Loucy (cell line): ENCODE data around the gene CACNA1B.
"Not testable (repeated sequence)": the region's sequence is repeated elsewhere in the genome, so short reads cannot be mapped to it uniquely, and the experiment has no call there.

Experiments used
- H2AFZ ChIP-seq: fragments of 200-600 bp; sonication (generic); 2 replicates; pipeline ENCODE4 v1.6.0; 2016; ENCODE audit warnings: antibody characterized with exemption, mild to moderate bottlenecking, low read length, moderate library complexity
- H3F3A ChIP-seq: fragments of 200-600 bp; 2 replicates; pipeline ENCODE4 v1.6.0; 2016; ENCODE audit warnings: antibody characterized with exemption, low read depth, mild to moderate bottlenecking
- H3K27me3 ChIP-seq: fragments of 200-600 bp; sonication (generic); 2 replicates; pipeline ENCODE4 v1.6.1; 2014; ENCODE audit warnings: low read length, mild to moderate bottlenecking; ENCODE audit not compliant: insufficient read depth, poor library complexity, severe bottlenecking
- H3K36me3 ChIP-seq: fragments of 200-600 bp; sonication (generic); 2 replicates; pipeline ENCODE4 v1.6.1; 2016; ENCODE audit warnings: low read length; ENCODE audit not compliant: insufficient read depth
- H3K4me1 ChIP-seq: fragments of 200-600 bp; sonication (generic); 2 replicates; pipeline ENCODE4 v1.5.1; 2014; ENCODE audit warnings: low read length, mild to moderate bottlenecking; ENCODE audit not compliant: insufficient read depth, poor library complexity, severe bottlenecking
- H3K4me2 ChIP-seq: fragments of 200-600 bp; sonication (generic); 2 replicates; pipeline ENCODE4 v1.6.0; 2014; ENCODE audit warnings: antibody characterized with exemption, low read length, low read depth, mild to moderate bottlenecking; ENCODE audit not compliant: poor library complexity, severe bottlenecking
- H3K4me3 ChIP-seq: fragments of 200-600 bp; sonication (generic); 2 replicates; pipeline ENCODE4 v1.5.1; 2014; ENCODE audit warnings: low read length, mild to moderate bottlenecking, mixed read lengths; ENCODE audit not compliant: poor library complexity, severe bottlenecking
- H3K79me2 ChIP-seq: fragments of 200-600 bp; sonication (generic); 2 replicates; pipeline ENCODE4 v1.6.1; 2014; ENCODE audit warnings: low read length; ENCODE audit not compliant: insufficient read depth
- H3K9ac ChIP-seq: fragments of 200-600 bp; sonication (generic); 2 replicates; pipeline ENCODE4 v1.6.0; 2014; ENCODE audit warnings: mild to moderate bottlenecking, low read depth, low read length, moderate library complexity; ENCODE audit not compliant: poor library complexity, severe bottlenecking
- H3K9me2 ChIP-seq: fragments of 200-600 bp; sonication (generic); replicated peaks from 2 replicates; pipeline ENCODE4 v1.6.1; 2016; ENCODE audit warnings: low read depth, low read length, mixed read lengths
- H3K9me3 ChIP-seq: fragments of 200-600 bp; sonication (generic); 2 replicates; pipeline ENCODE4 v1.6.1; 2014; ENCODE audit warnings: mild to moderate bottlenecking, antibody characterized with exemption, low read length, low read depth; ENCODE audit not compliant: insufficient read depth
- H4K20me1 ChIP-seq: fragments of 200-600 bp; sonication (generic); 2 replicates; pipeline ENCODE4 v1.6.0; 2014; ENCODE audit warnings: antibody characterized with exemption, low read length, mild to moderate bottlenecking; ENCODE audit not compliant: insufficient read depth, poor library complexity, severe bottlenecking
- EZH2phosphoT487 ChIP-seq: fragments of 200-600 bp; IDR thresholded peaks from 2 replicates; pipeline ENCODE4 v1.6.1; 2018; ENCODE audit warnings: antibody characterized with exemption, mild to moderate bottlenecking, moderate library complexity, borderline replicate concordance
- TF ChIP-seq, protein P1 (sequence below): fragments of 200-600 bp; sonication (generic); conservative IDR thresholded peaks from 2 replicates; pipeline ENCODE4 v1.5.1; 2014; ENCODE audit warnings: mild to moderate bottlenecking, antibody characterized with exemption, low read length

The CACNA1B gene

DNA sequence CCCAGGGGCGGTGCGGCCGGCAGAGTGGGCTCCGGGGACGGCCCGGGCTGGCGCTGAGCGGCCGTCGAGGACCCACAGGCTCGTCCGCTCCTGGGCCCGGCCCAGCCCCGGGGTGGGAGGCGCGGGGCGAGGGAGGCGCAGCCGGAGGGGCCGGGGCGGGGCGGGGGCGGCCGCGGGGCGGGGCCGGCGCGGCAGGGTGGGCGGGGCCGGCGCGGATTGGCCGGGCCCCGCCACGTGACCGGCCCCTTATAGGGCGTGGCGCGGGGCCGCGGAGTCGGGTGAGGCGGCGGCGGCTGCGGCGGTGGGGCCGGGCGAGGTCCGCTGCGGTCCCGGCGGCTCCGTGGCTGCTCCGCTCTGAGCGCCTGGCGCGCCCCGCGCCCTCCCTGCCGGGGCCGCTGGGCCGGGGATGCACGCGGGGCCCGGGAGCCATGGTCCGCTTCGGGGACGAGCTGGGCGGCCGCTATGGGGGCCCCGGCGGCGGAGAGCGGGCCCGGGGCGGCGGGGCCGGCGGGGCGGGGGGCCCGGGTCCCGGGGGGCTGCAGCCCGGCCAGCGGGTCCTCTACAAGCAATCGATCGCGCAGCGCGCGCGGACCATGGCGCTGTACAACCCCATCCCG, at the start of gene CACNA1B:
CACNA1B (plus strand) TSS at position 277 of the 617 bp plus-strand sequence; CDS start at position 429, 152 bp downstream.
- not testable (repeated sequence) for H3K9ac ChIP-seq, H3K27me3 ChIP-seq, H3K79me2 ChIP-seq, H3K4me3 ChIP-seq, H3F3A ChIP-seq, H3K4me1 ChIP-seq, H4K20me1 ChIP-seq, H2AFZ ChIP-seq, H3K36me3 ChIP-seq, H3K4me2 ChIP-seq, H3K9me2 ChIP-seq
- peaks cover 18% of the 10 kb centered on the region; the same call in 1 of the 2 replicates for H3K9me3 ChIP-seq

DNA sequence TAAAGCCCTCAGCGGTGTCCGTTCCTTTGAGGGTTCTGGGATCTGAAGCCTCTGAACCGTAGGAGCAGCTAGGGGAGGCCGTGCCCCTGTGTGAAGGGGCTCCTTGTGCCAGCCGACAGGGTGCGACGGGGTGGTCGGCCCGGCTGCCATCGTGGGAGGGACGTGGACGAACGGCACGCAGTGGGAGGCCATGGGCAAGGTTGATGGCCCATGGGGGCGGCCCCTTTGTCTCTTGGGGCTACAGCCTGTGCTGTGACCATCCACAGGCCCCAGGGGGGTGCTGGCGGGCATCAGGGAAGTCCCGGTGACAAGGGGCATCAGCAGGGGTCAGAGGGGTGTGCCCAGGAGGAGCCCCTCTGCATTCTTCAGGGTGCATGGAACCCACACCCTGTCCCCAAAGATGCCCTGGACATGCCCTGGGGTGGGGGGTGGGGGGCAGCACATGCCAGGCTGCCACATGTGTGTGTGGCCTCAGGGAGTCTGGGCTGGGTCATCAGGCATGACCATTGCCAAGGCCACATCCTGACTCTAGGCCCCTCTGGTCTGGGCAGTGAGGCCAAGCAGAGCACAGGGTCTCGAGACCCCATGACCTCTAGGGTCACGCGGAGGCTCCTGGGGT, 49.6 kb upstream of the CACNA1B start:
- H3K27me3 ChIP-seq = no peaks in the 10 kb centered on the region
- no peak overlapping the region for H3K4me3 ChIP-seq
- no peaks in the 10 kb centered on the region for H3K9me3 ChIP-seq
- no peaks in the 10 kb centered on the region for H3K9me2 ChIP-seq
- H3K4me1 ChIP-seq = no peaks in the 10 kb centered on the region
- H3K9ac ChIP-seq = no peak overlapping the region
- H4K20me1 ChIP-seq = peaks cover 3% of the 10 kb centered on the region
- H3K79me2 ChIP-seq = no peaks in the 10 kb centered on the region
- H2AFZ ChIP-seq = no peak overlapping the region
- H3F3A ChIP-seq = no peaks in the 10 kb centered on the region
- TF ChIP-seq, protein P1, sequence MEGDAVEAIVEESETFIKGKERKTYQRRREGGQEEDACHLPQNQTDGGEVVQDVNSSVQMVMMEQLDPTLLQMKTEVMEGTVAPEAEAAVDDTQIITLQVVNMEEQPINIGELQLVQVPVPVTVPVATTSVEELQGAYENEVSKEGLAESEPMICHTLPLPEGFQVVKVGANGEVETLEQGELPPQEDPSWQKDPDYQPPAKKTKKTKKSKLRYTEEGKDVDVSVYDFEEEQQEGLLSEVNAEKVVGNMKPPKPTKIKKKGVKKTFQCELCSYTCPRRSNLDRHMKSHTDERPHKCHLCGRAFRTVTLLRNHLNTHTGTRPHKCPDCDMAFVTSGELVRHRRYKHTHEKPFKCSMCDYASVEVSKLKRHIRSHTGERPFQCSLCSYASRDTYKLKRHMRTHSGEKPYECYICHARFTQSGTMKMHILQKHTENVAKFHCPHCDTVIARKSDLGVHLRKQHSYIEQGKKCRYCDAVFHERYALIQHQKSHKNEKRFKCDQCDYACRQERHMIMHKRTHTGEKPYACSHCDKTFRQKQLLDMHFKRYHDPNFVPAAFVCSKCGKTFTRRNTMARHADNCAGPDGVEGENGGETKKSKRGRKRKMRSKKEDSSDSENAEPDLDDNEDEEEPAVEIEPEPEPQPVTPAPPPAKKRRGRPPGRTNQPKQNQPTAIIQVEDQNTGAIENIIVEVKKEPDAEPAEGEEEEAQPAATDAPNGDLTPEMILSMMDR = no peak
- no peak for TF ChIP-seq EZH2phosphoT487
- peaks cover 54% of the 10 kb centered on the region; the same call in 1 of the 2 replicates for H3K36me3 ChIP-seq
- no peak overlapping the region for H3K4me2 ChIP-seq

DNA sequence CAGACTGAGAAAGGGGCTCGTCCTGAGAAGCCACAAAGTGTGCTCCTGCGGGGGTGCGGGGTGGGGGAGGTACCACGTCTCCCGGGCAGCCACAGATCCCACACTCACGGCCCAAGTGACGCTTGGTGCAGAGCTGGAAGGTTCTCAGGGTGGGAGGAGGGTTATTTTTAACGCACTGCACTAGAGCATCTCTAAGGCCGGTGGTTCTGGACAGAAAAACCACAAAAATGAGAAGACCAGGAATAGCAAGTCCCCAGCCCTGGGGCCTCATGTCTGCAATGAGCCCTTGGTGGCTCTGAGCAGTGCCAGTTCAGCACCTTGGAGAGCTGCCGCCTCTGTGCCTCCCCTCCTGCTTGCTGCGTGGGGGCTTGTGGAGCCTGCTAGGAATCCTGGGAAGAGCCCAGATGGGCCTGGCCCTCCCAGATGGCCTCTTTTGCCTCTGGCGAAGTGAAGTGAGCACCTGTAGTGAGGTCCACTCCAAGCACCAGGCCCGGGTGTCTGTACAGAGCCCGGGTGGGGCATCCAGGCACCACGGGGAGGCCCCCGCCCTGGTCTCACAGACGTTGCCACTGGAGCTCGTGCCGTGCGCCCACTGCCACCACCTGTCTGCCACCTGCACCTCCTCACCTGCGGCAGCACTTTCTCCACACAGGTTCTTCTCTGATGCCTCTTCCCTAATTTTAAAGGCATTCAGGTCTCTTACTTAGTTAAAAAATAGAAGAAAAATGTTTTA, 48.9 kb upstream of the CACNA1B start:
- TF ChIP-seq, protein P1 = no peak
- no peak for TF ChIP-seq EZH2phosphoT487

More for the DNA sequence above, 48.9 kb upstream of the CACNA1B start:
- no peaks in the 10 kb centered on the region for H3K27me3 ChIP-seq
- peaks cover 61% of the 10 kb centered on the region; the same call in 1 of the 2 replicates for H3K36me3 ChIP-seq
- H2AFZ ChIP-seq = no peak overlapping the region
- H3K4me1 ChIP-seq = no peaks in the 10 kb centered on the region
- no peaks in the 10 kb centered on the region for H3K9me3 ChIP-seq
- no peak overlapping the region for H3K9ac ChIP-seq
- H3K79me2 ChIP-seq = no peaks in the 10 kb centered on the region
- peaks cover 3% of the 10 kb centered on the region for H4K20me1 ChIP-seq
- no peak overlapping the region for H3K4me2 ChIP-seq
- H3K4me3 ChIP-seq = no peak overlapping the region
- no peaks in the 10 kb centered on the region for H3F3A ChIP-seq
- no peaks in the 10 kb centered on the region for H3K9me2 ChIP-seq
